Testis (tissue), 3 donors: ENCODE measurements around the gene CLEC2D. TPM values are rescaled to one million over a fixed set of nuclear protein-coding genes. Genes with fewer than 3 reads are reported as not detected.
"Not testable (repeated sequence)": the region's sequence is repeated elsewhere in the genome, so short reads cannot be mapped to it uniquely, and the experiment has no call there.

Source experiments
- DNase-seq: peaks from one replicate; pipeline ENCODE4 v3.0.0-alpha.2; 2019
- H3K27ac ChIP-seq, 2 donors: fragments of 200-600 bp; sonication (generic); one replicate each; pipeline ENCODE4 v1.5.1; 2019
- H3K27me3 ChIP-seq: fragments of 200-600 bp; sonication (generic); one replicate; pipeline ENCODE4 v1.5.1; 2019
- H3K36me3 ChIP-seq: fragments of 200-600 bp; sonication (generic); one replicate; pipeline ENCODE4 v1.5.1; 2017; ENCODE audit warnings: low read depth; ENCODE audit errors: missing control alignments
- H3K4me1 ChIP-seq: fragments of 200-600 bp; sonication (generic); one replicate; pipeline ENCODE4 v1.5.1; 2019
- H3K4me3 ChIP-seq, 2 donors: fragments of 200-600 bp; sonication (generic); one replicate each; pipeline ENCODE4 v1.5.1; 2017 to 2019
- H3K9me3 ChIP-seq: fragments of 200-600 bp; sonication (generic); one replicate; pipeline ENCODE4 v1.5.1; 2017
- CTCF ChIP-seq, 3 experiments: fragments of 450-650 bp in 2 of 3; fragments of 200-600 bp in 1 of 3; sonication (generic) in 1 of 3; IDR thresholded peaks; one replicate each; pipeline ENCODE4 v1.5.1; 2016 to 2019; ENCODE audit warnings: antibody characterized with exemption in 3 of 3, mild to moderate bottlenecking in 2 of 3, moderate library complexity in 1 of 3
- POLR2A ChIP-seq: fragments of 450-650 bp; IDR thresholded peaks from one replicate; pipeline ENCODE4 v1.6.1; 2017; ENCODE audit warnings: antibody characterized with exemption, mild to moderate bottlenecking, moderate library complexity
- WGBS, 2 donors: methylation state at CpG; one replicate each; pipeline ENCODE4 v1.1.5; 2018; 5-methylcytosine and 5-hydroxymethylcytosine counted together
- intact Hi-C: fragments of 100-400 bp; cut with DNase I; formaldehyde crosslinking; loops from one replicate; pipeline ENCODE4 v1.15.1; 2023; ENCODE audit warnings: low total_unique reads
- polyA plus RNA-seq: library from polyadenylated mRNA; stranded (reverse); fragments of 350-450 nt; fragmentation: Illumina TruSeq; extraction: RNeasy Lipid Tissue Mini Kit (QIAGEN cat#74804); gene quantifications from one replicate; pipeline ENCODE4 v1.2.3, GENCODE V29; 2014; ENCODE audit warnings: low read depth, low replicate concordance; ENCODE audit not compliant: insufficient read depth
- total RNA-seq, 2 donors: library from RNA; depleted of rRNA; stranded (reverse); fragments of >200 nt; gene quantifications; one replicate each; pipeline ENCODE4 v1.2.3, GENCODE V29; 2016

CLEC2D gene
- total and polyA plus RNA-seq, 3 donors from 2014 or later, result 25.5 to 36.3 (median 32.1) TPM

- intact Hi-C loops, result no loop called here
- WGBS, 2 donors, result 72 to 81% methylated on average over 2 of the region's 2 CpGs
- Histone ChIP-seq H3K36me3 (no peaks in the 10 kb centered on the region), H3K9me3 (no peaks in the 10 kb centered on the region), H3K4me3 (no peak overlapping the region), H3K27me3 (no peaks in the 10 kb centered on the region), H3K4me1 (no peaks in the 10 kb centered on the region), H3K27ac (peak overlapping the region in 1 of 2 donors; percentile 23)
- TF ChIP-seq POLR2A, result no peak
- no peak for TF ChIP-seq CTCF (IDR thresholded peaks at IDR 0.05)
- no peak for DNase-seq
Observed at GRCh38 chr12:9731797-9732196, 62.3 kb downstream of the CLEC2D start.

GRCh38 chr12:9732921-9733461 lies 63.5 kb downstream of the CLEC2D start, which contains the start of gene CLECL1:
TSS of gene CLECL1 (minus strand) at chr12:9733097.
- WGBS, 2 donors, result 68 to 79% methylated on average over 8 of the region's 8 CpGs
- Histone ChIP-seq H3K4me3 (no peak within 1 kb of the TSS), H3K27me3 (no peaks in the 10 kb centered on the region), H3K9me3 (no peaks in the 10 kb centered on the region), H3K36me3 (no peaks in the 10 kb centered on the region), H3K27ac (no peak within 1 kb of the TSS), H3K4me1 (no peaks in the 10 kb centered on the region)
- TF ChIP-seq CTCF (IDR thresholded peaks at IDR 0.05), result no peak
- TF ChIP-seq POLR2A, result no peak
- intact Hi-C loops, result no loop called here
- no peak for DNase-seq

- H3K4me1 ChIP-seq, result no peaks in the 10 kb centered on the region
- no peak for DNase-seq
- H3K27ac ChIP-seq, result no peak overlapping the region
- intact Hi-C loops, result no loop called here
- H3K9me3 ChIP-seq, result no peaks in the 10 kb centered on the region
- TF ChIP-seq CTCF (IDR thresholded peaks at IDR 0.05) (no peak), POLR2A (no peak)
- H3K36me3 ChIP-seq, result no peaks in the 10 kb centered on the region
- no peaks in the 10 kb centered on the region for H3K27me3 ChIP-seq
- WGBS, 2 donors, result 64 to 69% methylated on average over 3 of the region's 3 CpGs
- no peak overlapping the region for H3K4me3 ChIP-seq
Observed at GRCh38 chr12:9735601-9736000, 66.1 kb downstream of the CLEC2D start.

GRCh38 chr12:9736936-9737705 lies 67.6 kb downstream of the CLEC2D start:
- Histone ChIP-seq H3K27ac (peak overlapping the region in 1 of 2 donors; percentile 12), H3K4me3 (no peak overlapping the region), H3K9me3 (no peaks in the 10 kb centered on the region), H3K4me1 (no peaks in the 10 kb centered on the region), H3K36me3 (no peaks in the 10 kb centered on the region), H3K27me3 (no peaks in the 10 kb centered on the region)
- TF ChIP-seq POLR2A, result no peak
- TF ChIP-seq CTCF (IDR thresholded peaks at IDR 0.05), result no peak
- intact Hi-C loops, result no loop called here
- WGBS, 2 donors, result 39 to 47% methylated on average over 3 of the region's 3 CpGs
- DNase-seq, result no peak

- peak; percentile 32 for DNase-seq
- H3K27ac ChIP-seq, intact Hi-C loops, H3K27me3 ChIP-seq, H3K9me3 ChIP-seq, H3K4me1 ChIP-seq, H3K36me3 ChIP-seq: not testable (repeated sequence)
- WGBS, 2 donors, result 57 to 81% methylated on average over 14 of the region's 14 CpGs
- peak overlapping the region; percentile 51 to 59 for H3K4me3 ChIP-seq
Observed at GRCh38 chr12:9738905-9739304, 69.4 kb downstream of the CLEC2D start.

- H3K9me3 ChIP-seq, H3K36me3 ChIP-seq, intact Hi-C loops, H3K4me1 ChIP-seq, H3K27me3 ChIP-seq: not testable (repeated sequence)
- Histone ChIP-seq H3K27ac (peak overlapping the region in 1 of 2 donors; percentile 61), H3K4me3 (peak overlapping the region; percentile 51 to 59)
- DNase-seq, result peak; percentile 39
- 64 to 71% methylated on average over 3 to 52 of the region's 54 CpGs for WGBS, 2 donors
Observed at GRCh38 chr12:9739404-9740105, 70.0 kb downstream of the CLEC2D start.
